SK-N-DZ (cell line): ENCODE data around the gene LRRC18.
A peak's percentile ranks its signal among the peaks of the same experiment; 100 is the strongest.

ENCODE experiments used
- DNase-seq: peaks from one replicate; pipeline ENCODE4 v3.0.0-alpha.2; 2015; ENCODE audit warnings: low spot score

The LRRC18 gene

DNA sequence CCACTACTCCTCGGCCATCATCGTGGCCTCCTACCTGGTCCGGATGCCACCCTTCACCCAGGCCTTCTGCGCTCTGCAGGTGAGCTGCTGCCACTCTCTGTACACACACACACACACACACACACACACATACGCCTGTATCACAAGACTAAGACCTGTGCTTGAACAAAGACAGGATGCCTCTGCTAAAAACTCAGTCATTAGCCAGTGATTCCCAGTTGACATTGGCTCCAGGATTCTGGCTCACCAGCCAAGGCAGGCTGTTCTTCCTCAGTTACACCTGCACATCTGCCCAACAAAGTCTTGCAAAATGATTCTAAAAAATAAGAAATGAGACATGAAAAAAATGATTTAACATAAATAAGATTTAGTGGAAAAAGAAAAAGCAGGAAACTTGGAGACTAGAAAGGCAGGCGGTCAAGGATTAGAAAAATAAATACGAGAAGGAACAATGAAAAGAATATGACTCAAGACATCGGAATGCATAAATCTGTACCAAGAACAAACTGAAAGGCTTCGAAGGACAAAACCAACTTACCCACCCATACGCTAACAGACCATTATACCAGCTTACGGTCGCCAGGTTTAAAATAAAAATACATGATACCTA lies 7.4 kb upstream of the LRRC18 start:
- DNase-seq: no peak

DNA sequence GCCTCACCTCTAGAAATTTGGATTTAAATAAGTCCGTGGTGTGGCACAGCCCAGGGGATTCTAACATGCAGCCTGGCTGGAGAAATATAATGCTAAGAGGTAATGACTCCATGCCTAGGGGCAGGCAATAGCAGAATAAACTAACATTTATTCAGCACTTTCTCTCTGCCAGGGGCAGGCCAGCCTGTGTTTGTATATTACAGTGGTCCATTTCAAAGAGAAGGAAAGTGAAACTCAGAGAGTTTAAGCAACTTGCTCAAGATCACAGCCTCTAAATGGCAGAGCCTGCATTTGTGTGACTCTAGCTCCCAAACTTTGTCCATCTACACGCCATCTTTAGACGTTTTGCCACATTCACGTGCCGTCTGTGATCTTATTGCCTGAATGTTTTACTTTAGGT lies 6.7 kb upstream of the LRRC18 start:
- no peak for DNase-seq

DNA sequence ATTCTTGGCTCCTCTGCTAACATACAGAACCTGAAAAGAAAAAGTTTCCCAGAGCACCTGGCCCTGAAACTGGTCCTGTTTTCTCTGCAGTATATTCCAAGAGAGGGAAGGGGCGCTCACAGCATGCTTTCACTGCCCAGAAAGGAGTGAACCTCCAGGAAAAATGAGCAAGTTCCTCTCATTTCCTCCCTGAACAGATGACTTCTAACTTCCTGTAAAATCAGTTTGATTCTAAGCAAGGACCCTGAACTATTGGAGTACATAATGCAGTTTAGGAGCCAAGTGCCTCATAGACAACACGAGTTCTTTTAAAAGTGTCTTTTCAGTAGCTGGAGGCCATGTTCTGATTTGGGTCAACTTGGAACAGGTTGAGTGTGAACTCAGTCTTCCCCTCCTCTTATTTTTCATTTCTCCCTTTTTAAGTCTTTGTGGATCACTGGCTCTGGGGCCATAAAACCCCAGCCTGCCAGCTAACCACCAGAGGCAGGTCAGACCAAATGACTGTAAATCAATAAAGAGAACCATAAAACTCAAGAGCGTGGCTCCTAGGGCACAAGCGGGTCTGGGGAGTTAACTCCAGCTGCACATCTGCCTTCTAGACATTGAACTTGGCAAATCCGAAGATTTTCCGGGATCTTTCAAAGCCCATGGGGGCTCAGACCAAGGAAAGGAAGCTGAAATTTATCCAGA lies 5.9 kb upstream of the LRRC18 start:
- DNase-seq: peak; percentile 47

DNA sequence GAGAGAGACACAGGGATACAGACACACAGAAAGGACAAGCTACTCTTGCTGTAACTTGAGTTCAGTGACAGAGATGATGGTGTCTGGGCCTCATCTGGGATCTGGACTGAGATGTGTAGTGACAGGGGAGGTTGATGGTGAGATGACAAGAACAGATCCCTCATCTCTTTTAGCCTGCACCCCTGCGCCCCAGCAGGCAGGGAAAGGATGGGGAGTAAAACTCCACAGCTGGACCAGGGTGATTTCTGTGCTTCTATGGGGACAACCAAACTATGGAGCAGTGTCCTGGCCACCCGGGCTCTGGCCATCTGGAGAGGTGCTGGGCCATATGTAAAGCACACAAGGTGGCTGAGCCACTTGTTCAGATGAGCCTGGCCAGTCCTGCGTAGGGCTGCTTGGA lies 4.5 kb upstream of the LRRC18 start:
- peak; percentile 97 for DNase-seq

DNA sequence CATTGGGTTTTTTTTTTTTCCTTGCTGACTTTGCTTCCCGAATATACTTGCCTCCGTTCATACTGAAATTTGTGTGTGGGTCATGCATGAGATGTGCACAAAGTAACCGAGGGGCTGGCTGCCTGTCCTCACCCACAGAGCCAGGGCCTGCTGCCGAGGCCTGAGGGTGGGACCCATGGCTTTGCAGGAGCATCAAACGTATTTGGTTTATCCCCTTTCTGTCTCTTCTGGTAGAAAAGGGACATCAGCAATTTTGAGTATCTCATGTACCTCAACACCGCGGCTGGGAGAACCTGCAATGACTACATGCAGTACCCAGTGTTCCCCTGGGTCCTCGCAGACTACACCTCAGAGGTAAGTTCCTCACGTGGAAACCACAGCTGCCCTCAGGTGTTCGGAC lies 3.5 kb upstream of the LRRC18 start:
- no peak for DNase-seq

DNA sequence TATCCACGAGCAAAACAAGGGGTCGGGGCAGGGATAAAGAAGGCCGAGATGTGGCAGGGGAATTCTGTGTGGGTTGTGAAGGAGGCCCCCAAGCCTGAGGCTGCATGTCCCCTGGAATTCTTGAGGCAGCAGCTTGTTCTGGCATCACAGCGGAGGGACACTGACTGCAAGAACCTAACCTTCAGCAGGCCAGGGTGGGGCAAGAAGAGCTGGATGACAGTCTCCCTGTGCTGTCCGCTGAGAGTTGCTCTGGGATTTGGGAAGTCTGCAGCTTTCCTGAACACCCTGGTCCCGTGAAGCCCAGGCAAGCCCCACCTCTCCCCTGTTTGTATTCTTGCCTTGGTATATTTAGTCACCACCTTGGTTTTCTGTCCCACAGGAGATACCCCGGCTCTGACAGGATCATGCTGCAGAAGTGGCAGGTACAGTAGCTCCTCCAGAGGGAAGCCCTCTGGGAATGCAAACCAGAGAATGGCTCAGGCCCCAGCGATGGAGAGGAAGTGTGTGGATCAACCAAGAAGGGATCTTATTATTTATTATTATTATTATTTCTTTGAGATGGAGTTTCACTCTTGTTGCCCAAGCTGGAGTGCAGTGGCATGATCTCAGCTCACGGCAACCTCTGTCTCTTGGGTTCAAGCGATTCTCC lies 1.9 kb upstream of the LRRC18 start:
- no peak for DNase-seq

DNA sequence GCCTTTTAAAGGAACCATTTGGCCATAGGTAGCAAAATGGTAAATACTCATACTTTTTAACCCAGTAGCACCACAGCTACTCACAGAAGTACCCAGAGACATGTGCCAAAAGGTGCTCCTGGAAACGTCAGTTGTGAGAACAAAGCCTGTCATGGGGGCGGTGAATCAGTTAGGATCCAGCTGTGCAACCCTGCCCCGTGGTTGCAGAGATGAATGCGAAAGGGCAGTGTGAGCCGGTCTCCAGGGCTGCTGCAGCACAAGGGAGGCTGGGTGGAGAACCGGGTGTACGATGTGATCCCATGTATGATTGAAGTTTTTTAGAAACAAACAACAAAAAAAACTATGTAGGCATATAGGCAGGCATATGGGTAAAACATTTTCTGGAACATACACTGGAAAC lies 1.3 kb upstream of the LRRC18 start:
- DNase-seq: no peak

DNA sequence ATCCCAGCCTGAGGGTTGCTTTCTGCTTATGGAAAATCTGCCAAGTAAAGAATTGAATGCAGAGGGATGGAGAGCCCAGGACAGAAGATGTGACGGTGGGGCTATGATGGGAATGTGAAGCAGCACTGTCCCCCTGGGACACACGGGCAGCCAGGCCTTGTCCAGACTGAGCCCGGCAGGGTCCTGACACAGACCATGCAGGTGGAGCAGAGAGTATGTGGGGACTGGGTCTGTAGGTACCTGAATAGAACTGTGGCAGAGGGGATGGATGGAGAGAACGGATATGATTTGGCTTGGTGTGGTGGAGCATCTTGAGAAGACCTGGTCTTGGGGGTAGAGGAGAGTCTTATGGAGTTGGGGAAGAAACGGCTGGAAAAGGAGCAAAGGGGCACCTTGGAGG lies 732 bp upstream of the LRRC18 start:
- no peak for DNase-seq

DNA sequence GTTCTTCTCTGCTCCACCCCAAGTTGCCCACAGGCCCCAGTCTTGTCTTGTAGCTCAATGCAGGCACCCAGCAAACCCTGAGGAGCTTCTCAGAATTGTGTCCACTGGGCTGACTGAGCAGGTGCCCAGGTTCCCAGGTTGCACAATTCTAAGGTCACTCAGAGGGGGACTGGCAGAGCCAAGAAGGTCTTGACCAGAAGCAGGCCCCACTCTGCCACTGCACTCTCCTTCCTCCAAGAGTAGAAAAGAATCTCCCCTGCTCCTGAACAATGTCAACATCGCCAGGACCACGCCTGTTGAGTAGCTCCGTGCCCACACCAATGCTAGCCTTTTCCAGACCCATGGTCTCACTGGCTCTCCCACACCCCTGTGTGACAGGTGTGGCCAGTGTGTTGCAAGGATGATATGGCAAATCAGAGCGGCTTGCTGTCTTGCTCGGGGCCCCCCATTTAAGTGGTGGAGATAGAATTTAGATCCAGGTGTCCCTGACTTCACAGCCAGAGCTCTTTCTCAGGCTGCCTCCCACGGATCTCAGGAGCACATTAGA lies 577 bp downstream of the LRRC18 start:
- no peak for DNase-seq

DNA sequence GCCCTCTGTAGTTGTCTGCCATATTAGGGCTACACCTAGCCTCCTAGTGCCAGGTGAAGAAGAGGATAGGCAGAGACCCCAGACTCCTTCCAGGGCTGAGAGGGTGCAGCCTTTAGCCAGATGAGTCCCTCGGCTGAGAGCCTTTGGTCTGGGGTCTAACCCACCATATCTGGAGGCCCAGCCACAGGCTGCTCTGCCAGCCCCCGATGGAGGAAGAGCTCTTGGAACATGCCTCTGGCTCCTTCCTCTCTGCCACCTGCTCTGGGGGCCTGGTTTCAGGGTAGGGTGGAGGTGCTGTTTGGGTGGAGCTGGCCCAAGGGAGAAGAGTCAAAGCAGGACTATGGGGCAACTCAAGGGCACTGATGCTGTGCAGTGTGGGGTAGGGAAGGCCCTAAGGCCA lies 1.4 kb downstream of the LRRC18 start:
- no peak for DNase-seq

DNA sequence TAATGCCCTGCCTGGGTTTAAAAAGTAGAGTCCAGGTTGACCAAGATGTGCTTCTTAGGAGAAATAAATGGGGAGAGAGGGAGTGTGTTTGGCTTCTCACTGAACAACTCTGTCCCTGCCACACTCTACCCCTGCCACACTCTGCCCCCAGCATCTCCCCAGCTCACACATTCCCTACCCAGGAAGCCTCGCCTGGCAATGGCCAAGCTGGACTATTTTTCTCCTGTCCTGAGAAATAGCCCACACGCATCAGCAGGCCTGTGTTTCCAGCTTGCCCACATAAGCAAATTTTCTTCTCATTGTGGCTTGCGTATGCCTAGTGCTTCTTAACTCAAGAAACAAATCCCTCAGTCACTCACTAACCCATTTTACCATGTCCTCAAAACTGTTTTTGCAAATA lies 1.8 kb downstream of the LRRC18 start:
- no peak for DNase-seq

DNA sequence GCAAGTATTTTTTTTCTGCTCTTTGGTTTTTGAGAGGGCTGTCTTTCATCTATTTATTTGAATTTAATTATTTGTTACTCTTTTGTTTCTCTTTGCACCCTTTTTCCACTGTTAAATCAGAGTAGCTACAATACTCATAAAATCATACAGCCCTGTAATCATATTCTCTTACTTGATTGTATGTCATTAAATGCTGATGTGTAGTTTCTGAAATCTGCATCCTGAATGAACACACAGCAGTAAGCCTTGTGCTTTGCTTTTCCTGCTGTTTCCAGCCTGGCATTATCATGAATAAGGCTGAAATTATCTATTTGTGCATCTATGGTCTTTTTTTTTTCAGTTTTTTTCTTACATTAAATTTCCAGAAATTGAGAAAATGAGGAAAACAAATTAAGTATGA lies 4.1 kb downstream of the LRRC18 start:
- no peak for DNase-seq

DNA sequence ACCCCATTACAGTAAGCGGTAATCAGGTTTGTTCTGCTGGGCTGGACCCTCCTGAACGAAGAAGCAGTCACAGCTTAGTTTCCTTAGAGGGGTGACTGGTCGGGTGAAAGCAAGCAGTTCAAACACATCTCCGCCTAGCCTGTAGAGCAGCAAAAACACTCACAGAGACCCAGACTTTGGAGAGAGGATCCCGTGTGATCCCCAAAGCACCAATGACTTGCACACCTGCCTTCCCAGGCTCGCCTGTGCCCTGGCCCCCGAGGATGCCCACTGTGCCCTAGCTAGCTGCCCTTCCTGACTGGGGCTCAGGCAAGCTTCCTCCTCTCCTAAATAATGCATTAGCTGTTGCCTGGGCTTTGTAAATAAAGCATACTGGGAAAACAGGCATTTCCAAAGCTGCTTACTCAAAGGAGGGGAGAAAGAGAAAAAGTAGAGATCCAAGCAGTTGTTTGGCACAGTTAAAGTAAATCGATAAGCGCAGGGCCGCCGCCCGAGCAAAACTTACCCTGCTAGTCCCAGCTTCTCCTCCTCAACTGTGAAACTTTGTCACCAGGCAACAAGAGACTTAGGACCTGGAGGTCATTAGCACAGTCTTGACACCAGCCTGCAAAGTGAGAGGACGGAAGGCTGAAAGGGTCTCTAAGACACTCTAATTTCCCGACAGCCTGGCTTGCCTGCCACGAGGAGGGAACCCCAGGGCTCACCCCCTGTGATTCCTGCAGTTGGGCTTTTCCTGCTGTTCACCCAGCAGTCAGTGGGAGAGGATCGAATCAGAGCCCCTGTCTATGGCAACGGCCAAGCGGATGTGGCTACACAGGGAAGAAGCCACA lies 4.8 kb downstream of the LRRC18 start:
- DNase-seq: no peak

DNA sequence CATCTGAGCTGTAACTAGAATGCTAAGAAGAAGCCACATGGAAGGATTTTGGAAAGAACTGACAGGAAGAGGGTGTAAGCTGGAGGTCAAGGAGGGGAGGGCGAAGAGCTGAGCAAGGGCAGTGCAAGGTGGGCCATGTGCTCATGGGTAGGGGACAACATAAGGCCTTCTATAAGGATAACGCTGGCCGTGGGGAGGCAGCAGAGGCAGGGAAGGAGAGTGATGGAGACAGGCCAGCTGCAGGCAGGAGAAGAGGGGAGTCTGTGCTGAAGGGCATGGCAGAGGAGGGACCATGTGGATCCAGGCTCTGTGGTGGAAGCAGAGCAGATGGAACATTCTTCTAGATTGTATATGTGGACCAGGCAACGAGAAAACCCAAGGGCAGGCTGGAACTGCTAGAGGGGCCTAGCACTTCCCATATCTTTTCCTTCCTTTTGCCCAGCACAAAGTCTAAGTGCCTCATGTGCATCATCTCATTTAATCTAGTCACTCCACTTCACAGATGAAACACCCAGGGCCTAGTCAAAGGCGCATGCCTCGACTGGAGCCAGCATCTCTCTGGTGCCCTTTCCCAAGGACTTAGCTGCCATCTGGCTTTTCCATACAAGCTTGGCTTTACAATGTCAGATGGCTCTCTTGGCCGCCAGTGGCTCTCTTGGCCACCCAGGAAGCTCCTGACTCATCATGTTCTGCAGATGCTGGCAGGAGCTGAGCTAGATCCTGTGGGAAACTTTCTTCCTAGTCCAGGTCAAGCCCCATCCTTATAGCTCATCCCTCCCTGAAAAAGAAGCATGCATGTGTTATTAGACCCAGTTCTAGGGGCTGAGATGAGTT lies 6.6 kb downstream of the LRRC18 start:
- no peak for DNase-seq

DNA sequence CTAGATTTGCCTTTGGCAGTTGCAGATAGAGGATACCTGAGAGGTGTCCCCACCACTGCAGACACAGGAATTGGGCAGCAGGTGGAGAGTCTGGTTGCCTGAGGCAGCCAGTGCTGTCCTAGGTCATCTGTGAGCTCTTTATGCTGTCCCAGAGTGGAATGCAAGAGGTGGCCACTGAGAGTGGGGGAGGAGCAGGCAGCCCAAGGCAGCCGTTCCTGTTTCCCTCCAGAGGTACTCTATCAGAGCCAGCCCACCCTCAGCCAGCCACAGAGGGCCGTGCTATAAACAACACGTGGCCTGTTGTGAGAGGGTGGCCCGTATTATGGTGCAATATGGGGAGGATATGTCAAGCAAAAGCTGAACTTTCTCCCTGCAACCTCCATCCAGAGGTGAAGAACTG lies 8.5 kb downstream of the LRRC18 start:
- peak; percentile 37 for DNase-seq

DNA sequence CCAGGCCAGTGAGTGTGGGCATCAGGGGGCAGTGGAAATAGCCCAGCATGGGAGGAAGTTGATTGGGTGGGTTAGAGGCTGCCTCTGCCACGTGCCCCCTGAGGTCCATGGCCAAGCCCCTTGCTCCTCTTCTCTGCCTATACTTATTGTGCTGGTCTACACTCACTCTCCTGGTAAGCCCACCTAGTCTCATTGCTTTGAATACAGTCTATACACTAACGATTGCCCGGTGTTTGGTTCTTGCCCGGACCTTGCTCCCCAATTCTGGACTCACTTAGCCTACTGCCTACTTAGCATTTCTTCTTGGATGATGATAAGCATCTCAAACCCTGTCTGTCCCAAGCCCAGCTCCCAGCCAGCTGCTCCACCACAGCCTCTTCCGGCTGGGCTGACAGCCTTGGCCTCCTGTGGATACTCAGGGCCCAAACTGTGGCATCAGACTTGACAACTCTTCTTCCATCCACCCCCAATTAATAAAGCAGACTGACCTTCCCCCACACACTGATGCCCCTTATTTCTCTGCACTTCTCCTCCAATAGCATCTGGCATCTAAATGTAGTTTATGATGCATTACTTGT lies 10.1 kb downstream of the LRRC18 start:
- DNase-seq: peak; percentile 87

DNA sequence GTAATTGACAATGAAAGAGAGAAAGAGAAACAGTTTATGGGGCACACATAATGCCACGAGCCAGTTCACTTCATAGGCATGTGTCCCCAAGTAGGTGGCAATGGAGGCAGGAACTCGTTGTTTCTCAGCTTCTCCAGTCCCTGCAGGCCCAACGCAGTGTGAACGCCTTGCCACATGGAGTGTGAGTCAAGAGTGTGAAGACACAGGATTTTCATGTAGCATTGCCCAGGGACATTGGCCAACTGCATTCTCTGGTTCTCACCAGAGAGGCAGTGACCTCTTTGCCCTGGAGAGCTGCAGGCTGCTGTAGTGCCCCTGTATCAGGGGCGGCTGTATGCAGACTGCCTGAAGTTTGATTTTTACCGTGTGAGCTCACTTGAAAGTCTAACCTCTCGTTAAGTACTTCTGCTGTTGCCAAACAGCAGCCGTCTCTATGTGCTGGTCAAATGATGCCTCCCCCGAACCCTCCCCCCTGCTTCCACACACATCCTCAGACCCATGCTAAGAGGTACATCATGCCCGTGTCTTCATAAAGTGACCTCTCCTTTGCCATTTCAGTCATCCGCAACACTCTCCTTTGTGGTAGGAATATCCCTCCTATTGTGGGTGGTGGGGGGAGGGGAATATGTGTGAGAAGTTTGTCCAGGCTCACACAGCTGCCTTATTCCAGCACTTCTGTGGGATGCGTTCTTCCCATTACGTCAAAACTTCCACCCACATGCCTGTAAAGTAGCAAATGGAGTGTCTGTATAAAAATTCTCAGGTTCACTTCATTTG lies 12.7 kb downstream of the LRRC18 start:
- no peak for DNase-seq

DNA sequence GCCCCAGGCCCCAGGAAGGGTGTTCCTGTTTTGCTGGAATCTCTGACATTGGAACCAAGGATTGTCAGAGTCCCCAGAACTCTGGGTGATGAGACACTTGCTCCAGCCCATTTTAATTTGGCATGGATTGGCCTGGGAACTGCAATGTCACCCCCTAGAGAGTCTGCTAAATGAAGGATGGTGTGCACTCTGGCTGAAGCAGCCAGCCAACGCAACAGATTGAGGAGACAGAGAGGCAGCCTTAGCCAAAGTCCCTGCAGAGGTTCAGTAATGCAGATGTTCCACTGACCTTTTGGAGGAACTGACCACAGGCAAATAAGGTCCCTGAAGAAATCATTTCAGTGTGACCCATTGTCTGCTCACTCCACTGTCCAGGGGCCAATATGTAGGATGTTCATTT lies 13.4 kb downstream of the LRRC18 start:
- DNase-seq: no peak

DNA sequence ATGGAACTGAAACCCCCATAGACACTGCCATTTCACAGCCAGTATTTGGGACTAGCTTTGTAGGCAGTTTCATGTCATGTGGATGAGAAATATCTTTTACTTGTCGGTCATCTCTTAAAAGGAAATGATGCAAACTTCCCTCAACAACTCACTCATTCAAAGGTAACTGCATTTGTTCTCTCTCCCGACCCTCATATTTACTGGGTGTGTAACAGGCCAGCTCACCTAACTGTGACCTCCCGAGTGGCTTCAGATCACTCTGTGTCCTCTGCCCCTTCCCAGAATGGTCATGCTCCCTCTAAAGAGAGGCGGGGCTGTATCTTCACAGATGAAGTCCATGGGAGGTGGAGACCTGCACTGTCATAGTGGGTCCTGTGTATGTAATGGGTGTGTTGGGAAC lies 14.7 kb downstream of the LRRC18 start:
- DNase-seq: no peak

DNA sequence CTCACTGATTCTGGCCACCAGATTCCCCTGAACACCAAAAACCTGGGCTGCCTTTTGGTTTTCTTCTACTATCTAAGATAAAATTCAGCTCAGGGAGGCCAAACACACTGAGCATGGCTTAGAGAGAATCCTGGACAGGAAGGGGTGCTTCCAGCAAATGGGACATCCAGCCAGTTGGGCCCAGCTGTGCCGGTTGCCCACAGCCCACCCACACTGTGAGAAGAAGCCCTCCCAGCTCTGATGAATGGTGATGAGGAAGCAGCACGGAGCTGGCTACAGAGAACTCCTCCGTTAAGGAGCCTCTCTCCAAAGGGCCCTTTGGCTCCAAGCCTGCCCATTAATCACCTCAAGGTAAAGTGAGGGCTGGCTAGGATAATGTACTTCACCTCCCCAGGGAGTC lies 15.9 kb downstream of the LRRC18 start:
- DNase-seq: no peak
